Heart left ventricle (tissue), 16 donors: Measurements from ENCODE around the gene KCNC4. TPM values are rescaled to one million over a fixed set of nuclear protein-coding genes. Genes with fewer than 3 reads are reported as not detected.

Experiments used
- ATAC-seq, 4 donors: fragments of 200-7000 bp; cut with Tn5 transposase; one replicate each; pipeline ENCODE4 v1.9.1; 2020 to 2022; ENCODE audit warnings: moderate library complexity in 4 of 4, mild to moderate bottlenecking in 3 of 4, moderate number of reproducible peaks in 1 of 4
- DNase-seq, 5 donors: peaks; one replicate each; pipeline ENCODE4 v3.0.0-alpha.2; 2020
- H3K27ac ChIP-seq, 12 donors: fragments of 200-600 bp; sonication (generic) in 4 of 12; one replicate each; pipeline versions ENCODE4 v1.5.0 to v1.8.0; 2016 to 2022; ENCODE audit warnings: mild to moderate bottlenecking in 2 of 12
- H3K27me3 ChIP-seq, 9 donors: fragments of 200-600 bp; sonication (generic) in 2 of 9; one replicate each; pipeline versions ENCODE4 v1.5.1 to v1.8.0; 2016 to 2022; ENCODE audit warnings: mild to moderate bottlenecking in 3 of 9
- H3K36me3 ChIP-seq, 9 donors: fragments of 200-600 bp; sonication (generic) in 2 of 9; one replicate each; pipeline versions ENCODE4 v1.5.0 to v1.8.0; 2018 to 2022; ENCODE audit warnings: mild to moderate bottlenecking in 2 of 9
- H3K4me1 ChIP-seq, 12 donors: fragments of 200-600 bp; sonication (generic) in 4 of 12; one replicate each; pipeline versions ENCODE4 v1.5.0 to v1.8.0; 2016 to 2022; ENCODE audit warnings: mild to moderate bottlenecking in 3 of 12
- H3K4me3 ChIP-seq, 12 donors: fragments of 200-600 bp; sonication (generic) in 4 of 12; one replicate each; pipeline versions ENCODE4 v1.5.0 to v1.8.0; 2017 to 2022; ENCODE audit warnings: mild to moderate bottlenecking in 9 of 12, moderate library complexity in 4 of 12
- H3K9me3 ChIP-seq, 12 donors: fragments of 200-600 bp; sonication (generic) in 4 of 12; one replicate each; pipeline versions ENCODE4 v1.5.0 to v1.8.0; 2016 to 2022; ENCODE audit warnings: mild to moderate bottlenecking in 1 of 12
- CTCF ChIP-seq, 12 donors: fragments of 200-600 bp; sonication (generic) in 4 of 12; IDR thresholded peaks; one replicate each; pipeline versions ENCODE4 v1.5.0 to v1.8.0; 2018 to 2022; ENCODE audit warnings: antibody characterized with exemption in 12 of 12, mild to moderate bottlenecking in 5 of 12
- POLR2A ChIP-seq, 2 donors: fragments of 450-650 bp; IDR thresholded peaks; one replicate each; pipeline ENCODE4 v1.6.1; 2017; ENCODE audit warnings: antibody characterized with exemption in 2 of 2, mild to moderate bottlenecking in 2 of 2, moderate library complexity in 2 of 2
- WGBS, 4 donors: extraction: QIAGEN DNeasy Blood & Tissue Kit in 2 of 4; methylation state at CpG; one replicate each; pipeline versions ENCODE4 v1.1.5 to v1.1.7; 2013 to 2018; 5-methylcytosine and 5-hydroxymethylcytosine counted together
- intact Hi-C, 10 donors: fragments of 100-400 bp; cut with DNase I; formaldehyde crosslinking; loops; one replicate each; pipeline versions ENCODE4 v1.11.1 to v1.14.2; 2022
- polyA plus RNA-seq, 2 donors: library from polyadenylated mRNA; stranded (reverse); fragments of 200-250 nt; gene quantifications; one replicate each; pipeline ENCODE4 v1.2.3, GENCODE V29; 2013
- total RNA-seq, 9 donors: library from RNA; depleted of rRNA in 2 of 9; stranded (reverse); fragments of >200 nt in 2 of 9; fragmentation: NEBNext Ultra II Directional in 3 of 9; extraction: Animal tissue kit (Norgen Biotek cat#: 25700) in 3 of 9; gene quantifications; one replicate each; pipeline versions ENCODE4 v1.1.0 to v1.2.4, GENCODE V29; 2016 to 2023
- donor health status: ischemic (EF 13 %, LVEDD 7.1; RV severe dilation, severe dysfunction).
- donor health status: healthy with polysubstance abuse.
- donor health status: DM: no; HTN: yes; CAD: no.
- donor health status: DM: no; HTN: no; CAD: no.
- donor health status: ischemic (EF 25% LVEDD 6.9; RV normal size, moderate dysfunction).
- donor health status: ischemic (EF 25% LVEDD 5.7; RV mildly dilated, moderate dysfunction).
- donor health status: healthy.
- donor health status: DM: yes; HTN: yes; CAD: no.
- donor health status: ischemic (EF 35%, LVEDD 5.7; RV mildly dilated, moderate dysfunction).
- donor health status: nonischemic (EF 11% LVEDD 7.7; RV severe dilation, severe dysfunction).
- donor health status: DM: yes; HTN: yes; CAD: no.
- donor health status: PGD.
- donor health status: ischemic (EF 29% LVEDD 5.4; RV normal size, mild dysfunction).
- donor health status: nonischemic (EF 23%, LVEDD 6.1; RV moderate dilation, normal function).

KCNC4 gene
- total and polyA plus RNA-seq, 11 donors = 2.4 to 15.2 (median 6.1) TPM

GRCh38 chr1:110234691-110235090, 24.6 kb downstream of the KCNC4 start:
- ATAC-seq = no peak
- H3K4me3 ChIP-seq = no peak overlapping the region
- H3K27me3 ChIP-seq = no peaks in the 10 kb centered on the region
- peaks cover 0 to 34% (median 11%) of the 10 kb centered on the region in 12 donors for H3K4me1 ChIP-seq
- peak overlapping the region in 4 of 12 donors; percentile 13 to 69 (median 40) for H3K27ac ChIP-seq
- peak in 1 of 5 donors; percentile 15 for DNase-seq
- WGBS, 4 donors = 86 to 89% (median 88%) methylated on average over 5 of the region's 5 CpGs
- intact Hi-C loops = no loop called here
- TF ChIP-seq CTCF (IDR thresholded peaks at IDR 0.05) (no peak), POLR2A (IDR thresholded peaks at IDR 0.05) (no peak)
- peaks cover 0 to 24% (median 5%) of the 10 kb centered on the region in 9 donors for H3K36me3 ChIP-seq
- H3K9me3 ChIP-seq = peaks cover 0 to 11% (median 5%) of the 10 kb centered on the region in 12 donors

DNA sequence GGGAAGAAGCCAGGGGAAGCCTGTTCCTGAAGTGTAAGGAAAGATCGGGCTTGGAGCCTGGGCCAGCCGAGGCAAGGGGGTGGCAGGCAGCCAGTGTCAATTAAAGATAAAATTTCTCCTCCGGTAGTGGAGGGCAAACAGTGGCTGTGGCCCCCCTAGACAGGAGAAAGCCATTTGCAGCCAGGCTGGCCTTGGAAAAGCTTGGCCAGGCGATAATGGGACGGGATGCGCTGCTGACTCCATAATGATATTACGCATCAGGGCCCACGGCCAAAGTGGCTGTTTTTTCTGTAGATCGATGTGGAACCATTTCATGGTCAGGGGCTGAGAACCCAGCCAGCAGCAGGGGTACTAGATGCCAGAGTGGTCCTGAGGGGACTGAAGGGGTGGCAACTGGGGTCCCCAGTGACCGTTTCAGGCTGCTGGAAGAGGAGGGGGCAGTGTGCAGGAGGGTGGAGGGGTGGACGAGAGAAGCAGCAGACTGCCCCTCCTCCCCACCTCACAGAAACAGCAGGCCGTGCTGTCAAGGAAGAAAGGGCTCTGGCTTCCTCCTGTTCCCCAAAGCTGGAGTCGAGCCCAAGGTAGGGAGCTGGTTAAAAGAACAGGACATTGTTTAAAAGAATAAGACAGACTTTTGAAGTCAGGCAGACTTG, 25.2 kb downstream of the KCNC4 start:
- H3K4me1 ChIP-seq = peaks cover 0 to 39% (median 11%) of the 10 kb centered on the region in 12 donors
- ATAC-seq = peak in 3 of 4 donors; percentile 10 to 64 (median 18)

DNA sequence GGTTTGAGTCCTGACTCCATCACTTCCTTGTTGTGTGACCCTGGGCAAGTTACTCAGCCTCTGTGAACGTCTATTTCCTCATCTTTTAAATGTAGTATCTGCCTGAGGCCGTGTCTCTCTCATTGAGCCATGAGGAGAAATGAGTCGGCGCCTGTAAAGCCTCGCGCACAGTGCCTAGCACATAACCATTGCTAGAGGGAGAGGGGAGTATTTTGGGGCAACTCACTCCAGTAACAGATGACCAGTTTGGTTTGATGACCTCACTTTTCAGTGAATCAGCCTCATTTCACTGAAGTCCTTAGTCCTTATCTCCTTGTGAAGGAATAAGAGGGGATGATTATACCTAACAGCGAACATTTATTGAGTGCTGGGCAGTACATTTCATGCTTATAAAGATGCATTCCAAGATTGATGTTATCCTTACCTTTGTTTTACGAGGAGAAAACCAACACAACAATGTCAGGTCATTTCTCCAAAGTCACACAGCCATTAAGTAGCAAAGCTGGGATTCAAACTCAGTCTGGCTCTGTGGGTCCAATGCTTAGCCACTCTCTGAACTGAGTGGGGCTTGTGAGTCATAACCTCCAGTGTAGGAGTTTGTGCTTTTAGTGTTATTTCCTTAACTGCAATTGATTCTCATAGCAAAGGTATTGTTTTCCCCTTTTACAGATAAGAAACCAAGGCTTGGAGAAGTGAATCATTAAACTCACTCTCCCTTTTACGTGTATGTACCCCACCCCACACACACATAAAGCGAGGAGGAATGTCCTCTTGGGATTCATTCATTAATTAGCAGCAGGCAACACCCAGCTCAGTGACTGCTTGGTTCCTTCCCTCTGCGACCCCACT, 25.9 kb downstream of the KCNC4 start:
- H3K4me1 ChIP-seq = peaks cover 0 to 39% (median 11%) of the 10 kb centered on the region in 12 donors

More for the DNA sequence above, 25.2 kb downstream of the KCNC4 start:
- Histone ChIP-seq H3K4me3 (no peak overlapping the region), H3K27ac (peak overlapping the region in 9 of 12 donors; percentile 4 to 69 (median 29)), H3K27me3 (no peaks in the 10 kb centered on the region), H3K36me3 (peaks cover 0 to 24% (median 5%) of the 10 kb centered on the region in 9 donors), H3K9me3 (peaks cover 0 to 11% (median 5%) of the 10 kb centered on the region in 12 donors)
- TF ChIP-seq CTCF (IDR thresholded peaks at IDR 0.05) = no peak
- no peak for TF ChIP-seq POLR2A (IDR thresholded peaks at IDR 0.05)
- 43 to 58% (median 46%) methylated on average over 13 of the region's 13 CpGs for WGBS, 4 donors
- peak in 2 of 5 donors; percentile 42 to 46 for DNase-seq
- intact Hi-C loops = no loop called here

More for the DNA sequence above, 25.9 kb downstream of the KCNC4 start:
- no peak for TF ChIP-seq POLR2A (IDR thresholded peaks at IDR 0.05)
- no peak for TF ChIP-seq CTCF (IDR thresholded peaks at IDR 0.05)
- peak in 1 of 5 donors; percentile 20 for DNase-seq
- Histone ChIP-seq H3K4me3 (no peak overlapping the region), H3K27me3 (no peaks in the 10 kb centered on the region), H3K9me3 (peaks cover 0 to 11% (median 5%) of the 10 kb centered on the region in 12 donors), H3K27ac (peak overlapping the region in 6 of 12 donors; percentile 4 to 69 (median 18)), H3K36me3 (peaks cover 0 to 24% (median 5%) of the 10 kb centered on the region in 9 donors)
- 69 to 82% (median 81%) methylated on average over 11 of the region's 11 CpGs for WGBS, 4 donors
- intact Hi-C loops = no loop called here
- ATAC-seq = peak in 2 of 4 donors; percentile 7 to 21
